Measurements from ENCODE around the gene HOXC13. TPM values are rescaled to one million over a fixed set of nuclear protein-coding genes. Genes with fewer than 3 reads are reported as not detected.

HOXC13 gene
- total and polyA plus RNA-seq, 7 experiments from 2014 or later = not detected

GRCh38 chr12:53931844-53932581 lies 6.6 kb upstream of the HOXC13 start:
- Histone ChIP-seq H3K36me3 (ENCODE audit: control insufficient read depth in 2 of 3, insufficient read depth in 3 of 3, low read length in 3 of 3) (no peaks in the 10 kb centered on the region), H3K4me3 (ENCODE audit: low read length) (no peak overlapping the region), H3K27ac (ENCODE audit: low read depth, low read length) (no peak overlapping the region), H3K9me3 (ENCODE audit: control insufficient read depth in 2 of 3, low read length in 3 of 3) (no peaks in the 10 kb centered on the region), H3K4me1 (ENCODE audit: control insufficient read depth in 2 of 2, insufficient read depth in 2 of 2, low read length in 2 of 2) (peaks cover 0 to 3% of the 10 kb centered on the region in 2 donors), H3K27me3 (ENCODE audit: control insufficient read depth in 2 of 2, insufficient read depth in 2 of 2, low read length in 2 of 2) (peaks cover 12 to 28% of the 10 kb centered on the region in 2 donors)
- POLR2A ChIA-PET = no interaction called here
- H3K4me3 Mint-ChIP-seq = no peak overlapping the region
- peaks cover 4 to 26% (median 18%) of the 10 kb centered on the region in 7 donors for H3K4me1 Mint-ChIP-seq
- no peak overlapping the region for H3K27ac Mint-ChIP-seq
- peaks cover 0 to 3% (median 0%) of the 10 kb centered on the region in 5 donors for H3K36me3 Mint-ChIP-seq
- peaks cover 0 to 26% (median 5%) of the 10 kb centered on the region in 11 donors for H3K9me3 Mint-ChIP-seq
- intact Hi-C loops (cut with micrococcal nuclease) = no loop called here
- no peak for DNase-seq
- peaks cover 92 to 100% (median 95%) of the 10 kb centered on the region in 5 donors for H3K27me3 Mint-ChIP-seq
- CTCF ChIA-PET = no interaction called here
- no peak for ATAC-seq

DNA sequence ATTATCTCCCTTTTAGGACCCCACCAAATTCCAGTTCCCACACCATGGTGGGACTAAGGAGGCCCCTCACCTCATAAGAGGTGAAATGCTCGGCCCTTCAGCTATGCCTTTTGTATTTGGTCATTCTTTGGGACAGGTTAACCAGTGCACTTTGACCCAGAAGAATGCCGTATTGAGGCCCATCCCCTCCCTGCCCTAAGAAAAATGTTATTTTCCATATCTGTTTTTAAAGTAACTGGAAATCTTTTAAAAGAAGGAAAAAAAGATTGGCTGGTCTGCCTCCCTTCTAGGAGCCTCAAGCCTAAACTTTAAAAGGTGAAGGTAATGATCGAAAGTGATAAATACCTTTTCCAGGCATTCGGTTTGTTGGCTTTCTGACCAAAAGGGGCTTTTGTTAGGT lies 5.7 kb upstream of the HOXC13 start:
- Mint-ChIP-seq H3K4me1 (peaks cover 4 to 31% (median 23%) of the 10 kb centered on the region in 7 donors), H3K9me3 (peaks cover 0 to 29% (median 5%) of the 10 kb centered on the region in 11 donors), H3K27me3 (peaks cover 96 to 100% (median 97%) of the 10 kb centered on the region in 5 donors), H3K36me3 (peaks cover 0 to 1% (median 0%) of the 10 kb centered on the region in 5 donors), H3K4me3 (no peak overlapping the region), H3K27ac (no peak overlapping the region)
- DNase-seq (no peak), ATAC-seq (no peak)
- Histone ChIP-seq H3K9me3 (ENCODE audit: control insufficient read depth in 2 of 3, low read length in 3 of 3) (no peaks in the 10 kb centered on the region), H3K27ac (ENCODE audit: low read depth, low read length) (no peak overlapping the region), H3K4me1 (ENCODE audit: control insufficient read depth in 2 of 2, insufficient read depth in 2 of 2, low read length in 2 of 2) (peaks cover 0 to 3% of the 10 kb centered on the region in 2 donors), H3K4me3 (ENCODE audit: low read length) (no peak overlapping the region), H3K27me3 (ENCODE audit: control insufficient read depth in 2 of 2, insufficient read depth in 2 of 2, low read length in 2 of 2) (peaks cover 15 to 30% of the 10 kb centered on the region in 2 donors), H3K36me3 (ENCODE audit: control insufficient read depth in 2 of 3, insufficient read depth in 3 of 3, low read length in 3 of 3) (no peaks in the 10 kb centered on the region)
- CTCF ChIA-PET = no interaction called here
- POLR2A ChIA-PET = no interaction called here
- intact Hi-C loops (cut with micrococcal nuclease) = no loop called here

DNA sequence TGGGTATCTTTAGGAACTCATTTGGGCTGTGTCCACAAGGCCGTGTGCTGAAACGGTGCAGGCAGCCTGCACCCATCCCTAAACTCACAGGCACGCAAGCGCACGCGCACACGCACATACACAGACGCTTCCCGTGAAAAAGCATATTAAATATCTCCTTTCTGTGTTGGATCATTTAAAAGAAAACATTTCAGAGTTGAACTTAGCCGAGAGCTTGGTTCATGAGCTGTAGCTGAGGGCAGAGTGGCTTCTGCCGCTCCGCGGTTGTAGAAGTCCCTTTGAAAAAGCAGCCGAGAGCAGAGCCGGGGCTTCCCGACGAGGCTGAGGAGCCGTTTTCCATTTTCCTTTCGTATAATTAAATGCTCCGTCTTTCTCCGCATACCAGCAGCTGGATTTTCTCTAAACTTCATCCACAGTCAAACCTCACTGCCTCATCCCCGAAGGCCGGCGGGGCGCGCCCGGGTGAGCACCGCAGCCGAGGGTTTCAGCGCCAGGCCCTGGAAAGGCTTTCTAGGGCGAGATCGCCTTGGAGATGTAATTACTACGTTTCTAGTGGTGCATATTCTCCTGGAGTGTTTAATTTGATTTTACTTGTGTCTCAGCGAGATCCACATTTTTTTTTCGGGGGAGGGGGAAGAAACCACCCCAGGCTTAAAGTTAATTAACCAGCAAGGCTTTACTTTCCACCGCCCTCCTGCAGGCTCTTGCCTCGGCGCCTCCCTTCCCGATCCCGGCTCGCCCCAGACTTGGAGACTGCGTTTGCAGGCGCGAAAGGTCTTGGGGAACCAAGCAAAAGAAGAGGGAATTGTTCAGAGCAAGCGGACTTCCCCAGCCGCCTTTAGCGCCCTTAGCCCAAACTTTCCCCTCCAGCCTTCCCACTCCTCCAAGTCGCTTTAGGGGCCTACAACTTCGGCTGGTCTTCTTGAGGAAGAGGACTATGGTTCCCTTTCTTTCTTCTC lies 3.0 kb upstream of the HOXC13 start:
- DNase-seq (no peak), ATAC-seq (no peak)
- Mint-ChIP-seq H3K27ac (peak overlapping the region in 2 of 9 donors; percentile 41 to 57), H3K4me3 (peak overlapping the region in 9 of 10 donors; percentile 42 to 76 (median 61)), H3K27me3 (peaks cover 84 to 96% (median 89%) of the 10 kb centered on the region in 5 donors), H3K9me3 (peaks cover 0 to 12% (median 0%) of the 10 kb centered on the region in 11 donors), H3K36me3 (peaks cover 0 to 1% (median 0%) of the 10 kb centered on the region in 5 donors), H3K4me1 (peaks cover 0 to 35% (median 23%) of the 10 kb centered on the region in 7 donors)
- intact Hi-C loops (cut with micrococcal nuclease) = loop anchor here in 1 of 2 donors (5.0 kb wide), 2 partner anchors 47 to 62 kb away; no protein-coding TSS in a partner anchor
- Histone ChIP-seq H3K27ac (ENCODE audit: low read depth, low read length) (no peak overlapping the region), H3K4me1 (ENCODE audit: control insufficient read depth in 2 of 2, insufficient read depth in 2 of 2, low read length in 2 of 2) (peaks cover 0 to 3% of the 10 kb centered on the region in 2 donors), H3K27me3 (ENCODE audit: control insufficient read depth in 2 of 2, insufficient read depth in 2 of 2, low read length in 2 of 2) (peaks cover 6 to 28% of the 10 kb centered on the region in 2 donors), H3K9me3 (ENCODE audit: control insufficient read depth in 2 of 3, low read length in 3 of 3) (no peaks in the 10 kb centered on the region), H3K36me3 (ENCODE audit: control insufficient read depth in 2 of 3, insufficient read depth in 3 of 3, low read length in 3 of 3) (no peaks in the 10 kb centered on the region), H3K4me3 (ENCODE audit: low read length) (no peak overlapping the region)
- ChIA-PET CTCF (no interaction called here), POLR2A (no interaction called here)

GRCh38 chr12:53937099-53937498 lies 1.5 kb upstream of the HOXC13 start:
- no peak for ATAC-seq
- Histone ChIP-seq H3K36me3 (ENCODE audit: control insufficient read depth in 2 of 3, insufficient read depth in 3 of 3, low read length in 3 of 3) (no peaks in the 10 kb centered on the region), H3K4me3 (ENCODE audit: low read length) (no peak overlapping the region), H3K27me3 (ENCODE audit: control insufficient read depth in 2 of 2, insufficient read depth in 2 of 2, low read length in 2 of 2) (peaks cover 14 to 36% of the 10 kb centered on the region in 2 donors), H3K27ac (ENCODE audit: low read depth, low read length) (no peak overlapping the region), H3K9me3 (ENCODE audit: control insufficient read depth in 2 of 3, low read length in 3 of 3) (no peaks in the 10 kb centered on the region), H3K4me1 (ENCODE audit: control insufficient read depth in 2 of 2, insufficient read depth in 2 of 2, low read length in 2 of 2) (peaks cover 0 to 3% of the 10 kb centered on the region in 2 donors)
- H3K4me3 Mint-ChIP-seq = peak overlapping the region in 2 of 10 donors; percentile 13 to 60
- H3K9me3 Mint-ChIP-seq = peaks cover 0 to 12% (median 0%) of the 10 kb centered on the region in 11 donors
- H3K27me3 Mint-ChIP-seq = peaks cover 84 to 95% (median 90%) of the 10 kb centered on the region in 5 donors
- intact Hi-C loops (cut with micrococcal nuclease) = loop anchor here in 1 of 2 donors (5.0 kb wide), 2 partner anchors 45 to 60 kb away; no protein-coding TSS in a partner anchor
- no peak for DNase-seq
- peak overlapping the region in 3 of 9 donors; percentile 21 to 67 (median 48) for H3K27ac Mint-ChIP-seq
- H3K36me3 Mint-ChIP-seq = peaks cover 0 to 1% (median 0%) of the 10 kb centered on the region in 5 donors
- ChIA-PET CTCF (no interaction called here), POLR2A (no interaction called here)
- peaks cover 0 to 35% (median 23%) of the 10 kb centered on the region in 7 donors for H3K4me1 Mint-ChIP-seq

- intact Hi-C loops (cut with micrococcal nuclease) = loop anchor here in 1 of 2 donors (5.0 kb wide), 2 partner anchors 45 to 60 kb away; no protein-coding TSS in a partner anchor
- Mint-ChIP-seq H3K27me3 (peaks cover 84 to 95% (median 90%) of the 10 kb centered on the region in 5 donors), H3K9me3 (peaks cover 0 to 12% (median 0%) of the 10 kb centered on the region in 11 donors), H3K4me1 (peaks cover 0 to 35% (median 23%) of the 10 kb centered on the region in 7 donors), H3K36me3 (peaks cover 0 to 1% (median 0%) of the 10 kb centered on the region in 5 donors), H3K27ac (peak overlapping the region in 2 of 9 donors; percentile 13 to 67), H3K4me3 (peak overlapping the region in 7 of 10 donors; percentile 22 to 60 (median 47))
- ChIA-PET CTCF (no interaction called here), POLR2A (no interaction called here)
- no peak overlapping the region for H3K4me3 ChIP-seq (ENCODE audit: low read length)
- H3K27ac ChIP-seq (ENCODE audit: low read depth, low read length) = no peak overlapping the region
- no peaks in the 10 kb centered on the region for H3K9me3 ChIP-seq (ENCODE audit: control insufficient read depth in 2 of 3, low read length in 3 of 3)
- ATAC-seq = no peak
- no peak for DNase-seq
- H3K27me3 ChIP-seq (ENCODE audit: control insufficient read depth in 2 of 2, insufficient read depth in 2 of 2, low read length in 2 of 2) = peaks cover 17 to 36% of the 10 kb centered on the region in 2 donors
- H3K4me1 ChIP-seq (ENCODE audit: control insufficient read depth in 2 of 2, insufficient read depth in 2 of 2, low read length in 2 of 2) = peaks cover 0 to 3% of the 10 kb centered on the region in 2 donors
- no peaks in the 10 kb centered on the region for H3K36me3 ChIP-seq (ENCODE audit: control insufficient read depth in 2 of 3, insufficient read depth in 3 of 3, low read length in 3 of 3)
Observed at GRCh38 chr12:53937596-53938325, 870 bp upstream of the HOXC13 start.

All from naive thymus-derived CD4-positive, alpha-beta T cell (primary cell).